Transverse colon (tissue), 4 donors: ENCODE data around the gene HECW1. TPM values are rescaled to one million over a fixed set of nuclear protein-coding genes. Genes with fewer than 3 reads are reported as not detected.
"Not testable (repeated sequence)": the region's sequence is repeated elsewhere in the genome, so short reads cannot be mapped to it uniquely, and the experiment has no call there.

Experiments used
- DNase-seq: peaks from one replicate; pipeline ENCODE4 v3.0.0-alpha.2; 2019
- H3K27ac ChIP-seq, 4 donors: fragments of 200-600 bp; sonication (generic); 2 replicates each; pipeline ENCODE4 v1.5.1; 2016 to 2018; ENCODE audit warnings: inconsistent platforms in 4 of 4
- H3K27me3 ChIP-seq: fragments of 200-600 bp; sonication (generic); 2 replicates; pipeline ENCODE4 v1.5.1; 2017; ENCODE audit warnings: inconsistent platforms
- H3K36me3 ChIP-seq, 4 donors: fragments of 200-600 bp; sonication (generic); 2 replicates each; pipeline ENCODE4 v1.5.1; 2017 to 2019; ENCODE audit warnings: inconsistent platforms in 4 of 4
- H3K4me1 ChIP-seq, 4 donors: fragments of 200-600 bp; sonication (generic); 2 replicates each; pipeline ENCODE4 v1.5.1; 2017 to 2020; ENCODE audit warnings: inconsistent platforms in 4 of 4
- H3K4me3 ChIP-seq, 4 donors: fragments of 200-600 bp; sonication (generic); 1 replicate in 1 of 4; 2 replicates in 3 of 4; pipeline versions ENCODE4 v1.5.1 to v1.6.1; 2017 to 2019; ENCODE audit warnings: inconsistent platforms in 4 of 4
- H3K9me3 ChIP-seq, 2 donors: fragments of 200-600 bp; sonication (generic); 2 replicates each; pipeline ENCODE4 v1.5.1; 2017 to 2019; ENCODE audit warnings: inconsistent platforms in 2 of 2
- CTCF ChIP-seq, 5 experiments: fragments of 200-600 bp in 3 of 5; fragments of 450-650 bp in 2 of 5; sonication (generic) in 3 of 5; IDR thresholded peaks; 1 replicate in 2 of 5; 2 replicates in 3 of 5; pipeline ENCODE4 v1.5.1; 2016 to 2017; ENCODE audit warnings: antibody characterized with exemption in 5 of 5, inconsistent platforms in 3 of 5, mild to moderate bottlenecking in 2 of 5, moderate library complexity in 1 of 5
- EP300 ChIP-seq: sonication (generic); formaldehyde crosslinking; IDR thresholded peaks from one replicate; pipeline ENCODE4 v1.6.1; 2017; ENCODE audit warnings: antibody characterized with exemption, low read depth
- POLR2A ChIP-seq: fragments of 450-650 bp; IDR thresholded peaks from one replicate; pipeline ENCODE4 v1.6.1; 2016; ENCODE audit warnings: antibody characterized with exemption, mild to moderate bottlenecking, moderate library complexity
- POLR2AphosphoS5 ChIP-seq, 3 donors: sonication (generic); formaldehyde crosslinking; IDR thresholded peaks; one replicate each; pipeline ENCODE4 v1.6.1; 2016; ENCODE audit warnings: antibody characterized with exemption in 3 of 3
- WGBS, 2 donors: methylation state at CpG; one replicate each; pipeline ENCODE4 v1.1.5; 2018; ENCODE audit warnings: low coverage in 1 of 2; 5-methylcytosine and 5-hydroxymethylcytosine counted together
- in situ Hi-C, 4 donors: fragments of 200-750 bp; cut with MboI; loops; one replicate each; pipeline versions ENCODE4 v1.15.0 to v1.15.1; 2017; ENCODE audit warnings: low sequenced_read_pairs in 3 of 4, low pct_ligation_motif_present in 1 of 4, low pct_unique_long_range_greater_than_20kb in 1 of 4
- intact Hi-C: fragments of 100-400 bp; cut with DNase I; formaldehyde crosslinking; loops from one replicate; pipeline ENCODE4 v1.15.1; 2023; ENCODE audit warnings: low total_unique reads
- total RNA-seq, 4 donors: library from RNA; depleted of rRNA; stranded (reverse); fragments of >200 nt; gene quantifications; one replicate each; pipeline ENCODE4 v1.1.0, GENCODE V29; 2016

HECW1 gene
- total RNA-seq, 4 donors from 2014 or later: 1.1 to 1.4 TPM; not detected in 2

GRCh38 chr7:43332193-43332796, 219.8 kb downstream of the HECW1 start:
- Histone ChIP-seq H3K27me3 (no peaks in the 10 kb centered on the region), H3K27ac (no peak overlapping the region), H3K36me3 (no peaks in the 10 kb centered on the region), H3K4me1 (no peaks in the 10 kb centered on the region), H3K9me3 (no peaks in the 10 kb centered on the region), H3K4me3 (no peak overlapping the region)
- no peak for TF ChIP-seq POLR2A
- TF ChIP-seq EP300: no peak
- no peak for TF ChIP-seq CTCF (IDR thresholded peaks at IDR 0.05)
- TF ChIP-seq POLR2AphosphoS5 (IDR thresholded peaks at IDR 0.05): no peak
- in situ Hi-C loops: no loop called here
- intact Hi-C loops: no loop called here
- no peak for DNase-seq
- WGBS, 2 donors: 86% methylated on average over 8 of the region's 8 CpGs; no CpG with 5 or more reads in 1 of the 2 donors

- H3K4me3 ChIP-seq: no peak overlapping the region
- H3K27ac ChIP-seq: no peak overlapping the region
- TF ChIP-seq POLR2AphosphoS5 (IDR thresholded peaks at IDR 0.05) (no peak), POLR2A (no peak), CTCF (IDR thresholded peaks at IDR 0.05) (no peak), EP300 (no peak)
- no peaks in the 10 kb centered on the region for H3K27me3 ChIP-seq
- no peak for DNase-seq
- no peaks in the 10 kb centered on the region for H3K4me1 ChIP-seq
- H3K36me3 ChIP-seq: no peaks in the 10 kb centered on the region
- no peaks in the 10 kb centered on the region for H3K9me3 ChIP-seq
- intact Hi-C loops (no loop called here), in situ Hi-C loops (no loop called here)
Observed at GRCh38 chr7:43337191-43337590, 224.7 kb downstream of the HECW1 start.

GRCh38 chr7:43337811-43338210, 225.4 kb downstream of the HECW1 start:
- Histone ChIP-seq H3K36me3 (no peaks in the 10 kb centered on the region), H3K27ac (no peak overlapping the region), H3K9me3 (no peaks in the 10 kb centered on the region), H3K4me3 (no peak overlapping the region), H3K27me3 (no peaks in the 10 kb centered on the region), H3K4me1 (no peaks in the 10 kb centered on the region)
- WGBS, 2 donors: 84% methylated on average over 1 of the region's 1 CpG; no CpG with 5 or more reads in 1 of the 2 donors
- DNase-seq: no peak
- intact Hi-C loops (no loop called here), in situ Hi-C loops (no loop called here)
- TF ChIP-seq POLR2AphosphoS5 (IDR thresholded peaks at IDR 0.05) (no peak), EP300 (no peak), CTCF (IDR thresholded peaks at IDR 0.05) (no peak), POLR2A (no peak)

DNA sequence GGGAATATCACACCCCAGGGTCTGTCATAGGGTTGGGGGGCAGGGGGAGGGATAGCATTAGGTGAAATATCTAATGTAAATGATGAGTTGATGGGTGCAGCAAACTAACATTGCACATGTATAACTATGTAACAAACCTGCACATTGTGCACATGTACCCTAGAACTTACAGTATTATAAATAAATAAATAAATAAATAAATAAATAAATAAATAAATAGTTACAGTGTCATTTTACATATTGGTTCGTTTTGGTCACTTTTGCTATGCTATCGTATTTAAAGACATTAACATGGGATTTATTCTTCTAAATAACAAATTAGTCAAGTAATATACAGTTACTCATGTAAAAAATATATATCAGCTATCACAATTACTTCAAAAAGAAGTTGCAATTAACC, 228.7 kb downstream of the HECW1 start:
- no peak overlapping the region for H3K27ac ChIP-seq
- DNase-seq: no peak
- in situ Hi-C loops: no loop called here
- no peaks in the 10 kb centered on the region for H3K27me3 ChIP-seq
- H3K36me3 ChIP-seq: no peaks in the 10 kb centered on the region
- H3K4me3 ChIP-seq: no peak overlapping the region
- H3K4me1 ChIP-seq: no peaks in the 10 kb centered on the region
- WGBS, 2 donors: 73 to 79% methylated on average over 2 of the region's 2 CpGs
- no peaks in the 10 kb centered on the region for H3K9me3 ChIP-seq
- intact Hi-C loops: no loop called here
- TF ChIP-seq POLR2AphosphoS5 (IDR thresholded peaks at IDR 0.05) (no peak), POLR2A (no peak), CTCF (IDR thresholded peaks at IDR 0.05) (no peak), EP300 (no peak)

GRCh38 chr7:43343417-43343816, 231.0 kb downstream of the HECW1 start:
- H3K9me3 ChIP-seq, H3K4me1 ChIP-seq, intact Hi-C loops, H3K27me3 ChIP-seq, H3K27ac ChIP-seq, DNase-seq, H3K36me3 ChIP-seq, H3K4me3 ChIP-seq, in situ Hi-C loops: not testable (repeated sequence)
- 58 to 77% methylated on average over 3 to 4 of the region's 4 CpGs for WGBS, 2 donors

GRCh38 chr7:43345696-43346095, 233.2 kb downstream of the HECW1 start:
- H3K4me3 ChIP-seq, H3K27ac ChIP-seq, DNase-seq, H3K36me3 ChIP-seq, H3K9me3 ChIP-seq, in situ Hi-C loops, H3K4me1 ChIP-seq, H3K27me3 ChIP-seq, intact Hi-C loops: not testable (repeated sequence)
- WGBS, 2 donors: 0% methylated on average over 1 of the region's 1 CpG
